K562 (cell line): ENCODE measurements around the gene CENPP. TPM values are rescaled to one million over a fixed set of nuclear protein-coding genes. Genes with fewer than 3 reads are reported as not detected.

ENCODE experiments used
- ATAC-seq: fragments of 200-7000 bp; cut with Tn5 transposase; 3 replicates; pipeline ENCODE4 v1.9.1; 2020; ENCODE audit warnings: moderate library complexity
- BruUV-seq: library from RNA; stranded (reverse); fragments of 400-500 nt; replicated peaks from 2 replicates; lab custom pipeline; 2021; lab: Mats Ljungman, UMichigan
- CTCF ChIA-PET: fragments of 300-600 bp; formaldehyde crosslinking; extraction: SDS; loops from one replicate; lab custom pipeline; 2021; ENCODE audit warnings: low intra/inter-chr PET ratio; lab: Yijun Ruan, JAX
- POLR2A ChIA-PET: fragments of 300-600, 350-650 bp; sonication (Branson Sonifier 250); formaldehyde crosslinking; extraction: SDS; loops from one replicate; lab custom pipeline; 2021; ENCODE audit warnings: antibody characterized with exemption, inconsistent platforms; lab: Yijun Ruan, JAX
- DNase-seq, 4 experiments: peaks; one replicate each; pipeline versions ENCODE4 v3.0.0 to v3.0.0-alpha.2; 2011 to 2018; ENCODE audit warnings: low spot score in 3 of 4, mixed read lengths in 3 of 4; ENCODE audit errors: extremely low read depth in 1 of 4
- FAIRE-seq: peaks from 2 replicates; lab custom pipeline; 2011; peaks lifted over from hg19 to GRCh38; lab: Jason Lieb, UNC
- H2AFZ ChIP-seq: 2 replicates; pipeline ENCODE4 v1.6.0; 2011; ENCODE audit warnings: low read depth, low read length, control low read depth, inconsistent platforms
- H3K27ac ChIP-seq: fragments of 200-600 bp; 3 replicates; pipeline ENCODE4 v1.8.0; 2011; ENCODE audit warnings: low read depth, mild to moderate bottlenecking, control low read depth, inconsistent platforms, low read length, moderate library complexity, mixed read lengths; ENCODE audit errors: extremely low read depth
- H3K27me3 ChIP-seq, 2 experiments: fragments of 300-600 bp in 1 of 2; 2 replicates in 1 of 2; 3 replicates in 1 of 2; pipeline versions ENCODE4 v1.6.0 to v1.8.0; 2011; ENCODE audit warnings: inconsistent platforms in 2 of 2, low read length in 2 of 2, mild to moderate bottlenecking in 1 of 2, mixed read lengths in 1 of 2, moderate library complexity in 1 of 2; ENCODE audit not compliant: control insufficient read depth in 2 of 2, insufficient read depth in 2 of 2
- H3K36me3 ChIP-seq: fragments of 300-600 bp; 3 replicates; pipeline ENCODE4 v1.8.0; 2011; ENCODE audit warnings: mild to moderate bottlenecking, low read length, inconsistent platforms; ENCODE audit not compliant: control insufficient read depth, insufficient read depth
- H3K4me1 ChIP-seq, 2 experiments: fragments of 200-600 bp in 1 of 2; replicated peaks in 1 of 2; 2 replicates in 1 of 2; 3 replicates in 1 of 2; pipeline versions ENCODE4 v1.5.1 to v1.8.0; 2011; ENCODE audit warnings: inconsistent platforms in 2 of 2, low read length in 2 of 2, mild to moderate bottlenecking in 1 of 2, mixed read lengths in 1 of 2, moderate library complexity in 1 of 2; ENCODE audit not compliant: control insufficient read depth in 2 of 2, insufficient read depth in 2 of 2
- H3K4me2 ChIP-seq: 2 replicates; pipeline ENCODE4 v1.6.1; 2011; ENCODE audit warnings: low read length, control low read depth, inconsistent platforms, mixed read lengths; ENCODE audit not compliant: insufficient read depth
- H3K4me3 ChIP-seq: fragments of 200-600 bp; sonication (generic), shearing (Covaris generic); 2 replicates; pipeline ENCODE4 v1.5.1; 2016; ENCODE audit warnings: control low read depth, inconsistent platforms
- H3K79me2 ChIP-seq: fragments of 200-600 bp; 3 replicates; pipeline ENCODE4 v1.8.0; 2011; ENCODE audit warnings: low read length, inconsistent platforms; ENCODE audit not compliant: control insufficient read depth, insufficient read depth
- H3K9ac ChIP-seq, 2 experiments: 2 replicates each; pipeline versions ENCODE4 v1.6.0 to v1.6.1; 2011; ENCODE audit warnings: low read depth in 2 of 2, low read length in 2 of 2, control low read depth in 1 of 2, inconsistent platforms in 1 of 2, mild to moderate bottlenecking in 1 of 2, mixed read lengths in 1 of 2; ENCODE audit not compliant: insufficient read depth in 1 of 2
- H3K9me1 ChIP-seq: one replicate; pipeline ENCODE4 v1.6.0; 2011; ENCODE audit warnings: inconsistent platforms, mild to moderate bottlenecking, low read length, moderate library complexity; ENCODE audit not compliant: control insufficient read depth, insufficient read depth
- H3K9me3 ChIP-seq: replicated peaks from 2 replicates; pipeline ENCODE4 v1.5.1; 2011; ENCODE audit warnings: low read depth, low read length, inconsistent platforms; ENCODE audit not compliant: control insufficient read depth, insufficient read depth
- H4K20me1 ChIP-seq: replicated peaks from 2 replicates; pipeline ENCODE4 v1.6.1; 2011; ENCODE audit warnings: low read length, inconsistent platforms, mixed read lengths; ENCODE audit not compliant: control insufficient read depth, insufficient read depth
- GATAD2B ChIP-seq: fragments of 450-650 bp; IDR thresholded peaks from 2 replicates; pipeline ENCODE4 v1.6.1; 2017; ENCODE audit warnings: mild to moderate bottlenecking, borderline replicate concordance
- ILK ChIP-seq: fragments of 450-650 bp; IDR thresholded peaks from 2 replicates; pipeline ENCODE4 v1.6.1; 2016; ENCODE audit warnings: missing genetic modification characterization, low read depth, mild to moderate bottlenecking, missing compliant biosample characterization, moderate library complexity, borderline replicate concordance
- SIRT6 ChIP-seq: IDR thresholded peaks from one replicate; pipeline ENCODE4 v1.6.1; 2012; ENCODE audit warnings: low read depth, mild to moderate bottlenecking, control low read depth, inconsistent platforms, low read length, moderate library complexity
- ZNF24 ChIP-seq: fragments of 450-650 bp; IDR thresholded peaks from 2 replicates; pipeline ENCODE4 v1.6.1; 2016
- WGBS: fragments of 100-300 bp; shearing (Covaris generic); methylation state at CpG from one replicate; pipeline ENCODE4 v1.1.6; 2016; ENCODE audit warnings: low coverage, mixed read lengths; ENCODE audit not compliant: insufficient coverage; ENCODE audit errors: missing lambda C conversion rate; 5-methylcytosine and 5-hydroxymethylcytosine counted together
- in situ Hi-C: fragments of 300-500 bp; cut with MboI; formaldehyde crosslinking; loops from 4 replicates; pipeline ENCODE4 v1.15.0; 2018; ENCODE audit warnings: inconsistent platforms, mixed read lengths
- intact Hi-C: fragments of 100-400 bp; cut with micrococcal nuclease; formaldehyde crosslinking; loops from 2 replicates; pipeline ENCODE4 v1.14.2; 2022
- polyA plus RNA-seq, 8 experiments: library from polyadenylated mRNA; depleted of rRNA in 4 of 8; stranded (reverse) in 5 of 8; unstranded in 3 of 8; fragments of >200 nt; fragmentation: Nextera tagmentation in 2 of 8; fragmentation: Illumina TruSeq in 1 of 8; extraction: Ambion mirVana in 2 of 8; extraction: Trizol in 1 of 8; gene quantifications; 2 replicates each; pipeline versions ENCODE4 v1.2.1 to v1.2.3, GENCODE V29; 2011 to 2014; ENCODE audit warnings: inconsistent platforms in 1 of 8, missing spikeins in 1 of 8
- total RNA-seq, 7 experiments: library from RNA; depleted of rRNA in 6 of 7; stranded (reverse); fragments of >200 nt in 6 of 7; fragmentation: Illumina TruSeq in 2 of 7; extraction: Trizol in 2 of 7; gene quantifications; 2 replicates each; pipeline versions ENCODE4 v1.2.1 to v1.2.3, GENCODE V29; 2011 to 2021; ENCODE audit warnings: low replicate concordance in 1 of 7
- TF ChIP-seq, protein P1 (sequence below): conservative IDR thresholded peaks from 2 replicates; pipeline ENCODE4 v1.6.1; 2011; ENCODE audit warnings: low read depth, mild to moderate bottlenecking, low read length; ENCODE audit not compliant: control insufficient read depth

CENPP gene
- total and polyA plus RNA-seq, 9 of the 15 experiments (the other 6 are each of a cell fraction or from before 2014, with no cell fraction given), result 8.0 to 28.5 (median 17.9) TPM

- ChIA-PET CTCF (interaction anchor here (0.7 kb wide), 1 partner anchor 36 kb away, joined by 4 read pairs; no protein-coding TSS in a partner anchor), POLR2A (no interaction called here)
- intact Hi-C loops (no loop called here), in situ Hi-C loops (no loop called here)
- Histone ChIP-seq H3K9ac (no peak overlapping the region), H2AFZ (no peak overlapping the region), H3K79me2 (no peaks in the 10 kb centered on the region), H3K4me1 (peaks cover 2 to 13% of the 10 kb centered on the region in 2 experiments; a peak in 4 of 5 replicates), H3K9me1 (no peaks in the 10 kb centered on the region), H3K4me3 (no peak overlapping the region), H3K27me3 (no peaks in the 10 kb centered on the region), H3K36me3 (no peaks in the 10 kb centered on the region), H3K4me2 (no peak overlapping the region), H3K9me3 (no peaks in the 10 kb centered on the region), H3K27ac (no peak overlapping the region), H4K20me1 (no peaks in the 10 kb centered on the region)
- no peak for TF ChIP-seq SIRT6
- TF ChIP-seq, protein P1, sequence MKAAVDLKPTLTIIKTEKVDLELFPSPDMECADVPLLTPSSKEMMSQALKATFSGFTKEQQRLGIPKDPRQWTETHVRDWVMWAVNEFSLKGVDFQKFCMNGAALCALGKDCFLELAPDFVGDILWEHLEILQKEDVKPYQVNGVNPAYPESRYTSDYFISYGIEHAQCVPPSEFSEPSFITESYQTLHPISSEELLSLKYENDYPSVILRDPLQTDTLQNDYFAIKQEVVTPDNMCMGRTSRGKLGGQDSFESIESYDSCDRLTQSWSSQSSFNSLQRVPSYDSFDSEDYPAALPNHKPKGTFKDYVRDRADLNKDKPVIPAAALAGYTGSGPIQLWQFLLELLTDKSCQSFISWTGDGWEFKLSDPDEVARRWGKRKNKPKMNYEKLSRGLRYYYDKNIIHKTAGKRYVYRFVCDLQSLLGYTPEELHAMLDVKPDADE, result no peak
- no peak for TF ChIP-seq GATAD2B
- TF ChIP-seq ILK (tag), result no peak
- no peak for TF ChIP-seq ZNF24
- BruUV-seq, result no TSS peak
- ATAC-seq (no peak), FAIRE-seq (no peak), DNase-seq (no peak)
- WGBS, result 73% methylated on average over 4 of the region's 4 CpGs
Observed at GRCh38 chr9:92527832-92528521, 202.2 kb downstream of the CENPP start.
